Stimulated activated CD4-positive, alpha-beta T cell treated with anti-CD3 and anti-CD28 coated beads, Interleukin-1b, Interleukin-23, amount 100 ng/mL, for 24 hours (primary cell): ENCODE results near the gene CPNE1.

Experiments used
- DNase-seq, 4 experiments: peaks; one replicate each; pipeline ENCODE4 v3.0.0-alpha.2; 2020; ENCODE audit warnings: low read depth in 4 of 4, low spot score in 1 of 4

Gene CPNE1

DNA sequence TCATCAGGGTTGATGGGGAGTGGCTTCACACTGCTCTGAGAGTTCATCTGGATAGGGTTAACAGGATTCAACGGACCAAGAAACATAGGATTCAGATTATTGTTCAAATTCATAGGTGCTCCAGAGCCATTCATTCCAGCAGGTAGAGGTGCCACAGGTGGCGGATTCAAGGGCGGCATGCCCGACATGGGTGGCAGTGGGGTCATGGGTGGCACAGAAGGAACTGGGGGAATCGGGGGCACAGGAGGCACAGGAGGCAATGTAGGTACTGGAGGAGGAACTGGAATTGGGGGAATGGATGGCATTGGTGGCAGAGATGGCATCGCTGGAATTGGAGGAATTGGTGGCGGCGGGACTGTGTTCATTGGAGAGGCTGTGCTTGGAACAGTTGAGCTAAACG, 10.3 kb downstream of the CPNE1 start:
- no peak for DNase-seq

DNA sequence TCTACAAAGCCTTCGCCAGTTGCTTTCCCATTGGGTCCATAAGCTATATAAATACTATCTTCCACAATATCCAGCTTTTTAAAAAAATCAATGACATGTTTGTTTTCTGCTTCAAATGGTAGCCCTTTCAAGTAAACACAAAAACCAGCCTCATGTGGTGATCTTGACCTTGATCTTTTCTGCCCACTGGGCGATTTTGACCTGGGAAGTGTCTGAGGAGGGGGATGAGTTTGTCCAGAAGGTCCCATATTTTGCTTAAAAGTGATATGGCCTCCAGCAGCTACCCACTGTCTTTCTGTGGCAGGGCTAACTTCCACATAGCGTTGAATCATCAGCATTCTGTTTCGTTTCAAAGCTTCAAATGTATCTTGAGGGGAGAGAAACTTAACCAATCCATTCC, 10.8 kb downstream of the CPNE1 start:
- no peak for DNase-seq

DNA sequence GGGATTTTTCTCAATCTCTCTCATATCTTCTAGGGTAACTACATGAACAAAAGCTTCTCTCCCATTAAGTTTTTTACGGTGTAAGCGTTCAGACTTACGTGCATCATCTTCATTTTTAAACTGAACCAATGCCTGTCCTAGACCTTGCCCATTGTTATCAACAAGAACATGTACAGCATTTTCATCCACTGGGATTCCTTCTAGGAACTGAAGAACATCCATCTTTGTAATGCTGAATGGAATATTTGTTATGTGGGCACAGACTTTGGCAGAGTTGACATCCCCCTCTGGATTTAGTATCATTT, 11.3 kb downstream of the CPNE1 start:
- no peak for DNase-seq

DNA sequence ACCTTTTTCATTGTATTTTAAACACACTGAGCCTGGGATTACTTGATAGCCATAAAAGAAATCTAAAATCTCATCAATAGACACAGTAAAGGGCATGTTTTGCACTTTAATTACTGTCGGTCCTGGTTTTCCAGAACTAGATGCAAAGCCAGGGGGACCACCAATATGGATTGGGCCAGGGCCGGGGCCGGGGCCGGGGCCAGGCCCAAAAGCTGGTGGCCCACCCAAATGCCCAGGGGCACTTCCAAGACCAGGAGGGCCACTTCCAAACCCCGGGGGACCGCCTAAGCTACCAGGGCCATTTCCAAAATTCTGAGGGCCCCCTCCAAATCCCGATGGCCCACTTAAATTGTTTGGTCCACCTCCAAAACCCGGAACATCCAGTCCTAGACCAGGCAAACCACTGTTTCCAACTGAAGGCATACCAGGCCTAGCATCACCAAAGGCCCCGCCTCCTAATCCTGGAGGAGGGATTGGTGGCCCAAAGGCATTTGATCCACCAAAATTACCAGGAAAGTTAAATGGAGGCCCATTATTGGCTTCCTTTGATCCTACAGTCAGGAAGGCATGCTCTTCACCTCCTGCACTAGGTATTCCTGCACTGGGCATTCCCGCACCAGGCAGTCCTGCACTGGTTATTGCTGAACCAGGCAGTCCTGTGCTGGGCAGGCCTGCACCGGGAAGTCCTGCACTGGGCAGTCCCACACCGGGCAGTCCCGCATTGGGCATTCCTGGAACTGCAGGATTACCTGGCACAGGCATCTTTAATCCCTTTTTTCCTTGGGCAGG, 11.9 kb downstream of the CPNE1 start:
- no peak for DNase-seq

DNA sequence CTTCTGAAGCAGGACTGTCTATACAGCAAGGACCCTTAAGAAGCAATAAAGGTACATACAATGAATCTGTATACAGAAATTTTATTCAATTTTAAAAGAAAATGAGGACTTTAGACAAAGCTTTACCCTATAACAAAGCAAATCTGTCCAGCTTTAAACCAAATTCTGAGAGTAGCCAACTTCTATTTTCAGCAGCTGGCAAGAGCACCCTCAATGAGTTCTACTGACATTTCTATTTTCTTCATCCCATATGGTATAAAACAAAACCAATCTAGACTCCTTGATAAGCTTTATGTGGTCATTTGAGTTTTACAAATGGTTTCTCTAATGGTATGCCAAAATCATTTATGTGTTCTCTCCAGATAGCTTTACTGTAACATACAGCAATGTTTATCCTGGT, 12.7 kb downstream of the CPNE1 start:
- DNase-seq = no peak

DNA sequence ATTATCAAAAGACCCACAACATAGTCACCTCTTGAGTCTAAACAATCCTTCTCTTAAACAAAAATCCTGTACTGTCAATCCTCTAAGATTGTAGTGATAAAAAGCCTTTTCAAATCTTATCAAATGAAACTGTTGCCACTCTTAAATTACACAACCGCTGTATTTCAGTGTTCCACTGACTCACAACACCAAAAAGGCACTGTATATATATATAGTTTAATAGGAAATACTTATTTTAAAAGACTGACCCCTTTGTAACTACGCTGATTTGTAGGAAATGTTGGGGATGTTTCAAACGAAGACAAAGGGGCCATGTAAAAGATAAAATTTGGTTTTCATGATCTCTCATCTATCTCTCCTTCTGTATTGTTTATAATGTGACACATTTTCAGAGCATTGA, 14.1 kb downstream of the CPNE1 start:
- DNase-seq = no peak

DNA sequence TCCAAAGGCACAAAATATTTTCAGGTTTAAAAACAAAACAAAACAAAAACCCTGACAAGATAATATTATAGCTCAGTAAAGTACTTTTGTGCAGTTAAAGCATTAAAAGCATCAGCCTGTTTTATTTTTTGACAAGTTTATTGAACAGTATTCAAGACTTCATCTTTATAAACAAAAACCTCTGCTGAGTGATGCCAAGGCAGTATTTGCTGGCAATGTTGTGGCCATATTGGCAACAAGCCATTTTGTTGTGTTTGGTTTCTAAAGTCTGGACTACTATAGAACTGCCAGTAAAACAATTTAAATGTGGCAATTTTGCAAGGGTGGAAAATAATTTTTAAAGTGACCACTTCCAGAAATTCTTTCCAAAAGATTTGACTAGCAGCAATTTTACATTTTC, 15.9 kb downstream of the CPNE1 start:
- DNase-seq = no peak

DNA sequence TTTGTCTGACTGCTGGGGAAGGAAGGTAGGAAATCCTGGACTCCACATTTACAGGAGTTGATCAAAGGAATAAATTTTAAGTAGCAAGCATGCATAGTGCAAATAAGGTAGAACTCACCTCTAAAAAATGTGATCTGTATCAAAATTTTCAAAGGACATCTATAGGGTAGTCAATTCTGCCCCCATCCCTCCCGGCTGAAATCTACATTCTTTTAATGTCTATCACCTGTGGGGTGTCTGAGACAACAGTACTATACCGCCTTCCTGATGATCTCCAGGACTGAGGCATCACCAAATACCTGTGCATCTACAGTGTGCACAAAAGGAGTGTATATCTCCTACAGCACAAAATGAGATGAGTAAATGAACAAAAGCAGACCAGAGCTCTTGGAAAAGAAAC, 19.9 kb downstream of the CPNE1 start:
- DNase-seq = no peak

DNA sequence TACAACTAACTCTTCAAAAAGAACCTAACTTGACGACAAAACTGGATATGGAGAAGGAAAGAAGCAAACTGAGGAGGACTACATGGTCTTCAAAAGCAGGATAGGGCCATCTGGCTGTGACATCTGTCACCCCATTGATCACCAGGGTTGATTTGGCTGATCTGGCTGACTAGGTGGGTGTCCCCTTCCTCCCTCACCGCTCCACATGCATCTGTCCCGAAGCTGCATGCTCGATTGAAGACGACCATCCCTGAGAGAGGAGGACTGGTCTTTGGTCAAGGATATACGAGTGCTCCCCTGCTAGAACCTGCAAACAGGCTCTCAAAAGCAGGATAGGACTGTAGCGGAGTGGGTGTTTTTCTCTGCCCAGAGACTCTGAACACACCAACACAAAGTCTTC, 21.7 kb downstream of the CPNE1 start:
- DNase-seq = no peak

DNA sequence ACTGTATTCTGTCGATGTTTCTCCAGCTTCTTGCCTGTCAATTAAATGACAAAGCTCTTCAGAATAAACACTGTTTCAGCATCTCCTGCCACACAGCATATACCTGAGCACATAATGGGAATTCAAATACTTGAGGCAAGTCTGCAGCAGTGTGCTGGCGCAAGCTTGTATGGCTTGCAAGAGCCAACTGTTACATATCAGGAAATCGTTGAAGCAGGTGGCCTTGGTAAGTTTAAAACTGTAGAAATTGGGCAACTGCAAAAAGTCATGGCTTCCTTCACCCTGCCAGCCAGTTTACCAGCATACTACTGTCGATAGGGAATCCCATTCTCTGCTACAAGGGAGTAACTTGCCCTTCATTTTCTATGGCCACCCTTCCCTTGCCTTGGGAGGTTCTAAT, 23.0 kb downstream of the CPNE1 start:
- no peak for DNase-seq

DNA sequence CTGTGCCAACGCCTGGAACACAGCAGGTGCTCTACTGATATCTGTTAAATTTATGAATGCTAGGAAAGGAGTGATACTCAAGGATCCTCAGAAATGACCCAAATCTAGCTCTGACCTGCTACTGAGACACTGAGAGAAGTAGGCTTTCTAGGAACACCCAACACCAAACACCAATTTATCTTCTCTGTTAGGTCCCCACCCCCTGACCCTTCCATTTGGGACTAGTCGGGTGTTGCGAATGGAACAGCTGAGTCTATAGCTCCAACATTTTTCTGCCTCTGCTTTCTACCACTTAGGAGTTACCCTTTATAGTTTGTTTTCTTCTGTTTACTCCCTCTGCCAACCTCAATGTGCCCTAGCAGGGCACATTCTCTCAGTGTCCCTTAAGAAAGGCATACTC, 24.0 kb downstream of the CPNE1 start:
- no peak for DNase-seq

DNA sequence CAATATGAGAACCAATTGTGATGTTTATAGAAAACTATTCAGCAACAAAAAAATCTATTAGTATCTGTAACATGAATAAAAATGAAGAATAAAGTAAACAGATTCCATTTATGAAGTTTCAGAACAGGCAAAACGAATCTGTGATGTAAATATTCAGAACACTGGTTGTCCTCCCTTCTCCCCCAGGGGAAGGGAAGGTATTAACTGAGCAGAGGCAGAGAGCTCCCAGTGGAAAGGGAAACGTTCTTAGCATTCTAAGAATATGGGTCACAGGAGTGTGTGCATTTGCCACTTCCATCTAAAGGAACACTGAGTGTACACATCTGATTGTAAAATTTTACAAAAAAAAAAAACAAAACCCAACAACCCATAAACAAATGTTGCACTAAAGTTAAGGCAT, 25.9 kb downstream of the CPNE1 start:
- no peak for DNase-seq

DNA sequence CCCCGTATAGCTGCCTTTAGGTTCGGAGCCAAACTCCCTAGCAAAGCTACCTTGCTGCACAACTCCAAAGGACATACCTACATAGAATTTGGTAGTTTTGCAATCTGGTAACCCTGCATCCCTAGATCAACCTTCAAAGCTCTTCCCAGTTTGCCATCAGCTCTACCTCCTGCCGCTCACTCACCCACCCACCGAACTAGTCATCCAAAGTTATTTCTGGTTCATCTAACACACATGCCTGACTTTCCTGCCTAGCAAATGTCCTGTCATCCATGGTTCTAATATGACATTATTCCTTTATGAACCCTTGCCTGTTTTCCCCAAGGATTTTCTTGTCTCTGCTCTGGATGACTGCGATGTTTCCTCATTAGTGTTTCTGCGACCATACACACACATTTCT, 27.4 kb downstream of the CPNE1 start:
- no peak for DNase-seq

DNA sequence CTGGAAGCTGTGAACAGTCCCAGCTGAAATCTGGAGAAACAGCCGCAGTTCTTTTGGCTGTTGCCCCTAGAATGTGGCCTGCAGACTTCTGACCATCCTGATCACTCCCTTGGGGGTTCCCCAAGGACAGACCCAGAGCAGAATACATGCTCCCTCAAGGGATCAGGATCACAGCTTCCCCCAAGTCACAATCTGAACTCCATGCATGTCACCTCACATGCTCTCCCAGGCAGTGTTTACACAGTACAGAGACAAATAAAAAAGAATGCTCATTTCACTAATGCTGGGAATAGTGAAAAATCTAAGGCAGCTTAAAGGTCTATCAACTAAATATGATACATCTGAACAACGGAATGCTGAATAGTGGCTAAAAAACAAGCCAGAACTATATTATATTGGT, 28.6 kb downstream of the CPNE1 start:
- no peak for DNase-seq

DNA sequence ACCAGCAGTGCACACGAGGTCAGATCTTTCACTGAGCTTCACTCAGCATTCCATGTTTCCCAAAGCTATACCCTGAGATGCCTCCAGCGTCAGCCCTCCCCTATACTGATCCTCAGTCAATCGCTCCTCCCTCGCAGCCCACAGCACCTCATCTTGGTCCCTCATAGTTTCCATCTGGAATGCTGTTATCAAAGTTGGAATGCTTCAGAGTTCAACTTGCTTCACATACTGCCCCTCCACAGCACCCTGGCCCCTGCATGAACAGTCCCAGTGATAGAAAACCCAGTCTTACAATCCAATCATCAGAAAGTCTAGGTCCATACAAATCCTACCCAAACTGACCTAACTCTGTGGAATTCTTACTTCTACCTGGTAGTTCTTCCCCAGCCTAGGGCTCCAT, 29.0 kb downstream of the CPNE1 start:
- DNase-seq = no peak

DNA sequence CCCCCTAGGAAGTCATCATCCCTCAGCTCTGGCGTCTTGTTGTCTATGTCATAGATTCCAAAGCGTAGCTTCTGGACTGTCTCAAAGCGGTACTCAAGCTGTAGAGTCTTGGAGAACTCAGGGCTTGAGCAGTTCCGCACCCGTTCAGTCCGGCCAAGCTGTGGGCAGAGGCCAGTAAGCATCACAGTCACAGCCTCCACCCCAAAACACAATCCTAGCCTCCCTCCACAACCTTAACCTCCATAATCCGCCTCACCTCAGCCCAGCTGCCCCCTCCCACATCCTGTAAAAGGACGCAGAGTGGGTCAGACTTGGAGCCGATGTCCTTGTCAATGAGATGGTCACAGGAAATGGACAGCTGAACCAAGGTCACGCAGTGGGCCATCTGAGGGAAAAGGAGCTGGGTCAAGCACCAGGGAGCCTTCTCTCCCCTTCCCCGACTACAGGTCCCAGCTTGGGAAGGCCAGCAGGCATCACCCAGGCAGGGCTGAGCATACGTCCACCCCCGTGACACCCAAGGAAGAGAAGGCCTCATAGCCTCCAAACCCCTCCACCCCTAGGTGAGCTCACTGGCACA, 32.1 kb downstream of the CPNE1 start:
- DNase-seq = no peak

DNA sequence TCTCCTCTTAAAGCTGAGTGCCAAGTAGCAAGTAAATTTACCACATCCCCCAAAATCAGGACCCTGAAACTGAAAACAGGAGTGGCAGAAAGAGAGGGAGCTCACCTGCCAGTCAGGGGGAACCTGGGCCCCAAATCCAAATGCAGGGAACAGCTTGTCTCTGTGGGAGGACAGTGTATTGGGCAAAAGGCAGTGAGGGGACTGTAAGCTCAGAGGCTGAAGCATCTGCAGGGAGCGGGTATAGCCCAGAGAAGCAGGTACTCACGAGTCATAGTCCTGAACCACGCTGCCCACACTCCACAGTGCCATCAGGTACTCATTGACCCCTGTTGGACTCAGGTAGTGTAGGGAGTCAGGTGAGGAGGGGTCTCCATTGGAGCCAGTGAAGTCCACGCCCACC, 34.1 kb downstream of the CPNE1 start:
- DNase-seq = no peak

DNA sequence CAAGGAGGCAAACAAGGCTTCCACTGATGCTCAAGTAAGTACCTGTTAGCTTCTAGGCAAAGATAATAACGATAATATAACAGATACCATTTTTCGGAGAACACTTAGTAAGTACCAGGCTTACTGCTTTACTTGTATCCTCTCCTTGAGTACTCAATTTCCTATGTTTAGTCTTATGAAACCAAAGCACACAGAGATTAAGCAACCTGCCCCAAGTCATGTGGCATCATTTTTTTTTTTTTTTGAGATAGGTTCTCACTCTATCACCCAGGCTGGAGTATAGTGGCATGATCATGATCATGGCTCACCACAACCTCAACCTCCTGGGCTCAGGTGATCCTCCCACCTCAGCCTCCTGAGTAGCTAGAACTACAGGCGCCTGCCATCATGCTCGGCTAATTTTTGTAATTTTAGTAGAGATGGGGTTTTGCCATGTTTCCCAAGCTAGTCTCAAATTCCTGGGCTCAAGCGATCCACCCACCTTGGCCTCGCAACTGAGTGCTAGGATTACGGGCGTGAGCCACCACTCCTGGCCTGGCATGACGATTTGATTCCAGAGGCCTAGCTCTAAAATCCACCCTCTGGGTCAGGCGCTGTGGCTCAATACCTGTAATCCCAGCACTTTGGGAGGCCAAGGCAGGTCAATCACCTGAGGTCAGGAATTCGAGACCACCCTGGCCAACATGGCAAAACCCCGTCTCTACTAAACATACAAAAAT, 35.1 kb downstream of the CPNE1 start:
- DNase-seq = no peak

DNA sequence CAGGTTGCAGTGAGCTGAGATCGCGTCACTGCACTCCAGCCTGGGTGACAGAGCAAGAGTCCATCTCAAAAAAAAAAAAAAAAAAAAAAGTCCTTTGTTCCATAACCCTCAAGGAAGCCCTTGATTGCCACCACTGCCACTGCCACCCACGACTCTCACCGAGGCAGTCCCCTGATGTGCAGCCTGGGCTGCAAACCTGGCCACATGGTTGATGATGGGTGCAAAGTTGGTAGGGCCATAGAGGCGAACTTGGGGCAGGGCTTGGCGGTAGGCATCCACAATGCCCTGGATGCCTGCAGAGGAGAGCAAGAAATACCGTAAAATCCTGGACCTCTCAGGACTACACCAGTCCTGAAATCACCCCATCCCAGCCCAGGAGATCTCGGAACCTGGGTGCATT, 37.6 kb downstream of the CPNE1 start:
- DNase-seq = no peak

DNA sequence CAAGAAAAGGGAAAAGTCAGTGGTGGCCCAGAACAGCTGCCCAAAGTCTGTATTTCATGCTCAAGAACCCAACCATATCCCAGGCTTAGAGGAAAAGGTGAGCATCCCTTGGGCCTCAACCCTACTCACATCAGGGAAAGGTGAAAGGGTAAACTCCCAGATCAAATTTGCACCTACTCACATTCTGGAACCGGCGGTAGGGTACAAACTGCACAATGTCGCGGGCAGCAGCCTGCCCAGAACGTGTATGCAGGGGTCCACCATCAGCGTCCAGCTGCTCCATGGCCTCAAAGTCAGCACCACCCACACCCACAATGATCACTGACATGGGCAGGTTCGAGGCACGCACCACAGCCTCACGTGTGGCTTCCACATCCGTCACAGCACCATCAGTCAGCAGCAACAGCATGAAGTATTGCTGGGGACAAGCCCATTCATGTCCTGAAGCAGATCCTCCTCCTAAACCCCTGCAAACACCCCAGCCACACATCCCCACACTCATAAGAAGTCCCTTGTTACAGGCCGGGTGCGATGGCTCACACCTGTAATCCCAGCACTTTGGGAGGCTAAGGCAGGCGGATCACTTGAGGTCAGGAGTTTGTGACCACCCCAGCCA, 38.2 kb downstream of the CPNE1 start:
- no peak for DNase-seq

DNA sequence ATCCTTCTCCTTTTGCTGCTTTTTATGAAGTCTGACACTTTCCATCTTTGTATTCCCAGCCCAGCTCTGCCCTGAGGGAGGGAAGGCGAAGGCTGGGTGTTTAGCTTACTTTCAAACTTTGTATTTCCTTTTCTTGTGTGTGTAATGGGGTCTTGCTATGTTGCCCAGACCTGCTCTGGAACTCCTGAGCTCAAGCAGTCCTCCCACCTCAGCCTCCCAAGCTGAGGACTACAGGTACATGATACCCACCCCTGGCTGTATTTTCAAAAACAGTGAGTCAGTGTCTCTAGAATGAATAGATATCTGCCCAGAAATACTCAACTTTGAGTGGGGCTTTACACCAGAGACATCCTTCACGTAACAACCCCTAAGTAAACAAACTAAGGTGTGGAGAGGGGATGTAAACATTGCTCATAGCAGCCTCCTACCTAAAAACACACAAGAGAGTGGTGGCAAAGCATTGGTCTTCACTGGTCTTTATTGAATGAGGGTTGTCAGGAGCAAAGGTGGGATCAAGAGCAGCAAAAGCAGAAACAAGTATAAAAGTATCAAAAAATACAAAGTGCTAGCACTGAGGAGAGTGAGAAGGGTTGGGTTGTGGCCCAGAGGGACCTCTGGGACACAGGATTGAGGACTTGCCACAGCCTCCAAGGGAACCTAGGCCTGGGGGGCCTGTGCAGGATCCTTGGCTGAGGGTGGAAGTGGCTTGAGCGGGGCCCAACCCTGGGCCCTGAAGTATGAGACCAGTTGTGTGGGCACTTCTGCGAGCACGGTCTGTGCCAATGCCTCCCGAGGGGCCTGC, 38.9 kb downstream of the CPNE1 start:
- no peak for DNase-seq

DNA sequence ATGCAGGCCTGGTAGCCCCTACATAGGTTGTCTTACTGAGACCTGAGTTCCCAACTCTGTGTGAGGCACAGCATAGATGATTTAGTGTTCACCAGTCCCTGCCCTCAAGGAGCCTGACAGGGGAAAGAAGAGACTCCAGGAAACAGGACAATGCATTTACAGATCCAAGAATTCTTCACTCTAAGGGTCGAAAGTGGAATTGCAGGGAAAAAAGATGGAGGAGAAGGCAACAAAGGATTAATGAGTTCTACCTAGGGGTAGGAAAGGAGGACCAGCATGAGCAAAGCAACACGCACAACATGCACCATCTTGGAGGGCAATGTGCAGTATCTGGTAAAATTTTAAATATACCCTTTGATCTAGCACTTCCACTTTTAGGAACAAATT, 43.1 kb downstream of the CPNE1 start:
- no peak for DNase-seq
